MM.1S (cell line): ENCODE results near the gene THRSP.

Experiments used
- DNase-seq: peaks from one replicate; pipeline ENCODE4 v3.0.0-alpha.2; 2015
- H2AFZ ChIP-seq: fragments of 300-600 bp; sonication (generic); 2 replicates; pipeline ENCODE4 v1.6.0; 2016; ENCODE audit warnings: antibody characterized with exemption, low read length
- H3F3A ChIP-seq: fragments of 300-600 bp; sonication (generic); 2 replicates; pipeline ENCODE4 v1.6.1; 2016; ENCODE audit warnings: mild to moderate bottlenecking, antibody characterized with exemption, low read length, moderate library complexity, mixed read lengths; ENCODE audit not compliant: insufficient read depth
- H3K27ac ChIP-seq: fragments of 300-600 bp; sonication (generic); 2 replicates; pipeline ENCODE4 v1.5.1; 2016; ENCODE audit warnings: mild to moderate bottlenecking, low read length
- H3K27me3 ChIP-seq: fragments of 300-600 bp; sonication (generic); replicated peaks from 2 replicates; pipeline ENCODE4 v1.6.0; 2016; ENCODE audit warnings: low read length; ENCODE audit not compliant: insufficient read depth
- H3K36me3 ChIP-seq: fragments of 300-600 bp; sonication (generic); replicated peaks from 2 replicates; pipeline ENCODE4 v1.6.1; 2016; ENCODE audit warnings: mild to moderate bottlenecking, low read length, mixed read lengths; ENCODE audit not compliant: insufficient read depth
- H3K4me1 ChIP-seq: fragments of 300-600 bp; sonication (generic); 2 replicates; pipeline ENCODE4 v1.6.1; 2016; ENCODE audit warnings: low read length, mixed read lengths
- H3K4me2 ChIP-seq: fragments of 300-600 bp; sonication (generic); 2 replicates; pipeline ENCODE4 v1.6.0; 2016; ENCODE audit warnings: low read depth, low read length
- H3K4me3 ChIP-seq: fragments of 300-600 bp; sonication (generic); 2 replicates; pipeline ENCODE4 v1.5.1; 2016; ENCODE audit warnings: low read length, mixed read lengths
- H3K79me2 ChIP-seq: fragments of 300-600 bp; sonication (generic); 2 replicates; pipeline ENCODE4 v1.6.1; 2016; ENCODE audit warnings: mixed run types, low read length, mixed read lengths
- H3K9ac ChIP-seq: fragments of 300-600 bp; sonication (generic); 2 replicates; pipeline ENCODE4 v1.6.1; 2016; ENCODE audit warnings: low read length, mixed read lengths
- H3K9me2 ChIP-seq: fragments of 300-600 bp; sonication (generic); replicated peaks from 2 replicates; pipeline ENCODE4 v1.6.1; 2016; ENCODE audit warnings: mild to moderate bottlenecking, low read length, mixed read lengths; ENCODE audit not compliant: insufficient read depth
- H3K9me3 ChIP-seq: fragments of 300-600 bp; sonication (generic); replicated peaks from 2 replicates; pipeline ENCODE4 v1.6.1; 2016; ENCODE audit warnings: mild to moderate bottlenecking, low read length, mixed read lengths; ENCODE audit not compliant: insufficient read depth
- H4K20me1 ChIP-seq: fragments of 300-600 bp; sonication (generic); 2 replicates; pipeline ENCODE4 v1.6.1; 2016; ENCODE audit warnings: mild to moderate bottlenecking, low read length, moderate library complexity, mixed read lengths; ENCODE audit not compliant: insufficient read depth
- CTCF ChIP-seq: fragments of 300-600 bp; sonication (generic); IDR thresholded peaks from 2 replicates; pipeline ENCODE4 v1.5.1; 2016; ENCODE audit warnings: antibody characterized with exemption, low read length, mixed read lengths
- EZH2 ChIP-seq: fragments of 300-600 bp; sonication (generic); optimal IDR thresholded peaks from 2 replicates; pipeline ENCODE3; 2017; ENCODE audit warnings: low read depth, mild to moderate bottlenecking, antibody characterized with exemption, low read length, mixed read lengths
- EZH2phosphoT487 ChIP-seq: fragments of 300-600 bp; sonication (generic); IDR thresholded peaks from 2 replicates; pipeline ENCODE4 v1.6.1; 2018; ENCODE audit warnings: antibody characterized with exemption, low read length

The THRSP gene

GRCh38 chr11:78041843-78042440 is 21.7 kb upstream of the THRSP start:
- no peak for DNase-seq
- H3K9ac ChIP-seq, result no peak overlapping the region
- no peaks in the 10 kb centered on the region for H3K27me3 ChIP-seq
- H3K4me1 ChIP-seq, result peaks cover 8% of the 10 kb centered on the region; the same call in 1 of the 2 replicates
- H3K27ac ChIP-seq, result no peak overlapping the region
- H3K4me3 ChIP-seq, result no peak overlapping the region
- H2AFZ ChIP-seq, result no peak overlapping the region
- no peaks in the 10 kb centered on the region for H3K9me3 ChIP-seq
- no peaks in the 10 kb centered on the region for H4K20me1 ChIP-seq
- no peaks in the 10 kb centered on the region for H3K79me2 ChIP-seq
- TF ChIP-seq EZH2phosphoT487 (no peak), EZH2 (no peak), CTCF (no peak)
- H3K9me2 ChIP-seq, result no peaks in the 10 kb centered on the region
- H3K36me3 ChIP-seq, result no peaks in the 10 kb centered on the region
- no peaks in the 10 kb centered on the region for H3F3A ChIP-seq
- no peak overlapping the region for H3K4me2 ChIP-seq

GRCh38 chr11:78044706-78045105 is 19.0 kb upstream of the THRSP start:
- H3K27me3 ChIP-seq, result no peaks in the 10 kb centered on the region
- no peaks in the 10 kb centered on the region for H3F3A ChIP-seq
- no peaks in the 10 kb centered on the region for H3K79me2 ChIP-seq
- no peaks in the 10 kb centered on the region for H3K36me3 ChIP-seq
- no peaks in the 10 kb centered on the region for H4K20me1 ChIP-seq
- H3K4me1 ChIP-seq, result peaks cover 8% of the 10 kb centered on the region; the same call in 1 of the 2 replicates
- H3K4me3 ChIP-seq, result no peak overlapping the region
- H3K9me2 ChIP-seq, result no peaks in the 10 kb centered on the region
- H3K9me3 ChIP-seq, result no peaks in the 10 kb centered on the region
- H3K9ac ChIP-seq, result no peak overlapping the region
- TF ChIP-seq CTCF (no peak), EZH2phosphoT487 (no peak), EZH2 (no peak)
- H3K4me2 ChIP-seq, result no peak overlapping the region
- H3K27ac ChIP-seq, result no peak overlapping the region
- no peak overlapping the region for H2AFZ ChIP-seq
- DNase-seq, result no peak

- Histone ChIP-seq H3K9me2 (no peaks in the 10 kb centered on the region), H3K4me2 (peak overlapping the region; percentile 99), H4K20me1 (no peaks in the 10 kb centered on the region), H3K27ac (no peak overlapping the region), H3K36me3 (no peaks in the 10 kb centered on the region), H3K4me1 (0 out of 2 replicates have a peak, but pooled peaks cover 5% of the 10 kb centered on the region), H3K9me3 (no peaks in the 10 kb centered on the region), H3F3A (no peaks in the 10 kb centered on the region), H3K27me3 (no peaks in the 10 kb centered on the region), H3K4me3 (peak overlapping the region; percentile 62), H3K79me2 (no peaks in the 10 kb centered on the region), H3K9ac (peak overlapping the region; percentile 43; the same call in 1 of the 2 replicates), H2AFZ (peak overlapping the region; percentile 98)
- DNase-seq, result peak; percentile 64
- TF ChIP-seq EZH2 (no peak), EZH2phosphoT487 (no peak), CTCF (peak; percentile 98)
Measured at GRCh38 chr11:78045851-78046485, 17.7 kb upstream of the THRSP start.
